ENCODE results near the gene PTPRU. TPM values are rescaled to one million over a fixed set of nuclear protein-coding genes. Genes with fewer than 3 reads are reported as not detected.
A peak's percentile ranks its signal among the peaks of the same experiment; 100 is the strongest.

PTPRU gene
- total and polyA plus RNA-seq, 2 experiments from 2014 or later, result 8.0 to 105 TPM

- TF ChIP-seq EZH2phosphoT487 (IDR thresholded peaks at IDR 0.05; ENCODE audit: unreplicated experiment) (no peak), ZNF331 (CRISPR knock-in tag; IDR thresholded peaks at IDR 0.05; ENCODE audit: low read depth) (no peak), ETS1 (IDR thresholded peaks at IDR 0.05) (no peak), CREB1 (CRISPR knock-in tag; IDR thresholded peaks at IDR 0.05; ENCODE audit: low read depth) (no peak), POLR2AphosphoS5 (IDR thresholded peaks at IDR 0.05; ENCODE audit: low read depth) (no peak), JUNB (IDR thresholded peaks at IDR 0.05; ENCODE audit: unreplicated experiment) (no peak), EZH2 (IDR thresholded peaks at IDR 0.05; ENCODE audit: low read depth, unreplicated experiment) (no peak), STAT1 (IDR thresholded peaks at IDR 0.05; ENCODE audit: unreplicated experiment) (no peak), NANOG (IDR thresholded peaks at IDR 0.05; ENCODE audit: borderline replicate concordance) (no peak)
These were observed 67.8 kb downstream of the PTPRU start (continued) for GRCh38 chr1:29304025-29304684.

- ATAC-seq (no peak; the same call in 2 of the 3 replicates), DNase-seq (ENCODE audit: low spot score) (no peak)
- no peak overlapping the region for H3K27ac ChIP-seq (ENCODE audit: low read depth)
- H3K4me1 Mint-ChIP-seq, result peaks cover 18% of the 10 kb centered on the region
- no peaks in the 10 kb centered on the region for H3K27me3 ChIP-seq (ENCODE audit: insufficient read depth)
- no peaks in the 10 kb centered on the region; the same call in 2 of the 3 replicates for H3K9me3 Mint-ChIP-seq
- H3K79me2 ChIP-seq (replicated peaks; ENCODE audit: insufficient read depth), result no peaks in the 10 kb centered on the region
- no peaks in the 10 kb centered on the region for H3K9me2 ChIP-seq (ENCODE audit: insufficient read depth)
- H3K4me3 ChIP-seq, result no peak overlapping the region
- H3K4me1 ChIP-seq (ENCODE audit: insufficient read depth), result no peaks in the 10 kb centered on the region
- no peak overlapping the region for H2AFZ ChIP-seq
- no peaks in the 10 kb centered on the region for H4K20me1 ChIP-seq (replicated peaks; ENCODE audit: insufficient read depth)
- peaks cover 6% of the 10 kb centered on the region for H3K27me3 Mint-ChIP-seq (ENCODE audit: insufficient read depth, low read depth, poor library complexity)
- no peak overlapping the region for H3K4me2 ChIP-seq
- no peaks in the 10 kb centered on the region for H3F3A ChIP-seq (replicated peaks; ENCODE audit: low read depth)
- H3K27ac Mint-ChIP-seq, result no peak overlapping the region
- H3K4me3 Mint-ChIP-seq, result no peak overlapping the region
- H3K36me3 ChIP-seq (ENCODE audit: insufficient read depth), result peaks cover 3% of the 10 kb centered on the region; the same call in 1 of the 2 replicates
- peak in 1 of 2 experiments; percentile 23; a peak in 1 of 4 replicates for TF ChIP-seq CTCF (conservative IDR thresholded peaks at IDR 0.05; ENCODE audit: low read depth in 2 of 2)
- no peak for TF ChIP-seq ZNF331 (CRISPR knock-in tag; IDR thresholded peaks at IDR 0.05; ENCODE audit: low read depth)
- peaks cover 17% of the 10 kb centered on the region for H3K36me3 Mint-ChIP-seq (ENCODE audit: low read depth)
These were observed 69.6 kb downstream of the PTPRU start for GRCh38 chr1:29305943-29306342.

Measured in GM23338 (cell line).